Colonic mucosa (tissue), 4 donors: ENCODE data around the gene IFT80. TPM values are rescaled to one million over a fixed set of nuclear protein-coding genes. Genes with fewer than 3 reads are reported as not detected.

Source experiments
- DNase-seq: peaks from one replicate; pipeline ENCODE4 v3.0.0-alpha.2; 2020
- H3K27ac ChIP-seq: fragments of 200-600 bp; one replicate; pipeline ENCODE4 v1.8.0; 2021
- H3K27me3 ChIP-seq: fragments of 200-600 bp; one replicate; pipeline ENCODE4 v1.8.0; 2021
- H3K36me3 ChIP-seq: fragments of 200-600 bp; one replicate; pipeline ENCODE4 v1.8.0; 2021
- H3K4me1 ChIP-seq: fragments of 200-600 bp; one replicate; pipeline ENCODE4 v1.8.0; 2021; ENCODE audit warnings: mild to moderate bottlenecking
- H3K4me3 ChIP-seq: fragments of 200-600 bp; one replicate; pipeline ENCODE4 v1.8.0; 2021
- H3K9ac ChIP-seq, 2 donors: one replicate each; pipeline ENCODE4 v1.7.0; 2013; ENCODE audit warnings: control low read depth in 2 of 2, low read depth in 2 of 2, low read length in 2 of 2
- H3K9me3 ChIP-seq: fragments of 200-600 bp; one replicate; pipeline ENCODE4 v1.8.0; 2021
- CTCF ChIP-seq: fragments of 200-600 bp; IDR thresholded peaks from one replicate; pipeline ENCODE4 v1.8.0; 2022; ENCODE audit warnings: antibody characterized with exemption, mild to moderate bottlenecking
- intact Hi-C: fragments of 100-400 bp; cut with DNase I; formaldehyde crosslinking; loops from one replicate; pipeline ENCODE4 v1.14.1; 2022
- total RNA-seq, 2 donors: library from RNA; stranded (reverse); fragmentation: NEBNext Ultra II Directional in 1 of 2; extraction: Animal tissue kit (Norgen Biotek cat#: 25700) in 1 of 2; gene quantifications; one replicate each; pipeline ENCODE4 v1.2.1, GENCODE V29; 2021
- donor health status: healthy.
- donor health status: DM: no; HTN: no; CAD: no.
- donor health status: DM: no; HTN: no; CAD: no.

Gene IFT80
- total RNA-seq, 2 donors from 2014 or later: 13.1 to 13.8 TPM

DNA sequence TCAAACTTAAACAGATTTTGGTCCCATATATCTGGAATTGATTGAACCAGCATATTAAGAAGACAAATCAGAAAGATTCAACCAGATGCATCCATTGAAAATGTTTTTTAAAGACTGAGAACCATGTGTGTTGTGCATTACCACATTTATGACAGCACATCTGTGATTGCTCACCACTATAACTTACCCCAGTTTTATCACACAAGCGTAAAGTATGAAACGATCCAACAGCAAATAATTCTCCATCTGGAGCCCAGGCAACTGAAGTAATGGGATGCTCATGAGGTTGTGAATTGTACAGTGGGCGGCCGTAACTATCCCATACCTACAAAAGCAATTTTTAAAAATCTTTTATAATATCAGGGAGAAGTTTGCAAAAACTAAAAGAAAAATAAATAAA lies 43.2 kb downstream of the IFT80 start:
- Histone ChIP-seq H3K9ac (no peak overlapping the region), H3K27me3 (no peaks in the 10 kb centered on the region), H3K4me1 (no peaks in the 10 kb centered on the region), H3K4me3 (no peak overlapping the region), H3K9me3 (no peaks in the 10 kb centered on the region), H3K36me3 (no peaks in the 10 kb centered on the region), H3K27ac (no peak overlapping the region)
- TF ChIP-seq CTCF: no peak
- no peak for DNase-seq
- intact Hi-C loops: no loop called here

DNA sequence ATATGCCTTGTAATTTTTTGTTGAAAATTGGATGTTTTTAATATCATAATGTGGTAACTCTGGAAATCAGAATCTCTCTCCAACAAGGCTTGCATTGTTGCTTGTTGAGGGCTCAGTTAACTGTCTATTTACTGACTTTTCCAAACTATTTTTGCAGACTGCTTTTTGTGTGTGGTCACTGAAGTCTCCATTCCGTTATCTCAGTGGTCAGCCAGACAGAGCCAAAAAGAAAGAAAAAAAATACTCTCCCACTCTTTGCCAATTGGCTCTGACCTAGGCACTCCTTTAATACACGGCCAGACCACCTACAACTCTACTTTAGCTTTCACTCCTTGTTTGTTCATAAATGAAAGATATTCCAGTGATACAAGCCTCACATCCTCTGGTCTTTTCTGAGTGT lies 52.5 kb downstream of the IFT80 start:
- TF ChIP-seq CTCF: no peak
- intact Hi-C loops: loop anchor here (10.0 kb wide), 1 partner anchor 312 kb away; no protein-coding TSS in a partner anchor
- no peaks in the 10 kb centered on the region for H3K9me3 ChIP-seq

GRCh38 chr3:160343132-160343531 lies 55.9 kb downstream of the IFT80 start:
- H3K9me3 ChIP-seq: no peaks in the 10 kb centered on the region
- no peaks in the 10 kb centered on the region for H3K36me3 ChIP-seq
- H3K4me1 ChIP-seq: no peaks in the 10 kb centered on the region
- no peak overlapping the region for H3K27ac ChIP-seq
- H3K27me3 ChIP-seq: no peaks in the 10 kb centered on the region
- intact Hi-C loops: loop anchor here (5.0 to 10.0 kb wide), 2 partner anchors 181 to 308 kb away; no protein-coding TSS in a partner anchor
- peak; percentile 19 for TF ChIP-seq CTCF
- no peak overlapping the region for H3K4me3 ChIP-seq
- no peak overlapping the region for H3K9ac ChIP-seq
- no peak for DNase-seq

More for the DNA sequence above, 52.5 kb downstream of the IFT80 start:
- Histone ChIP-seq H3K9ac (no peak overlapping the region), H3K27ac (no peak overlapping the region), H3K4me3 (no peak overlapping the region), H3K4me1 (no peaks in the 10 kb centered on the region), H3K27me3 (no peaks in the 10 kb centered on the region), H3K36me3 (no peaks in the 10 kb centered on the region)
- DNase-seq: no peak

DNA sequence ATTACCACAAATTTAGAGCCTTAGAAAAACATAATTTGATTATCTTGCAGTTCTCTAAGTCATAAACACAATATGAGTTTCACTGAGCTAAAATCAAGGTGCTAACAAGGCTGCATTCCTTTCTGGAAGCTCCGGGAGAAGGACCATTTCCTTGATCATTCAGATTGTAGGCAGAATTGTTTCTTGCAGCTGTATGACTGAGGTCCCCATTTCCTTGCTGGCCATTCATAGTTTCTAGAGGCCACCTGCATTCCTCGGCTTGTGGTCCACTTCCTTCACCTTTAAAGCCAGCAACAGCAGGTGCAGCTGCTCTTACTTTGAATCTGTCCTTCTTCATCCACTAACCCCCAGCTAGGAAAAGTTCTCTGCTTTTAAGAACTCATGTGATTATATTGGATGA lies 58.7 kb downstream of the IFT80 start:
- DNase-seq: no peak
- no peaks in the 10 kb centered on the region for H3K4me1 ChIP-seq
- H3K27me3 ChIP-seq: no peaks in the 10 kb centered on the region
- intact Hi-C loops: loop anchor here (5.0 to 10.0 kb wide), 2 partner anchors 178 to 306 kb away; no protein-coding TSS in a partner anchor
- H3K4me3 ChIP-seq: no peak overlapping the region
- H3K9me3 ChIP-seq: no peaks in the 10 kb centered on the region
- H3K9ac ChIP-seq: no peak overlapping the region
- no peaks in the 10 kb centered on the region for H3K36me3 ChIP-seq
- no peak for TF ChIP-seq CTCF
- H3K27ac ChIP-seq: no peak overlapping the region

DNA sequence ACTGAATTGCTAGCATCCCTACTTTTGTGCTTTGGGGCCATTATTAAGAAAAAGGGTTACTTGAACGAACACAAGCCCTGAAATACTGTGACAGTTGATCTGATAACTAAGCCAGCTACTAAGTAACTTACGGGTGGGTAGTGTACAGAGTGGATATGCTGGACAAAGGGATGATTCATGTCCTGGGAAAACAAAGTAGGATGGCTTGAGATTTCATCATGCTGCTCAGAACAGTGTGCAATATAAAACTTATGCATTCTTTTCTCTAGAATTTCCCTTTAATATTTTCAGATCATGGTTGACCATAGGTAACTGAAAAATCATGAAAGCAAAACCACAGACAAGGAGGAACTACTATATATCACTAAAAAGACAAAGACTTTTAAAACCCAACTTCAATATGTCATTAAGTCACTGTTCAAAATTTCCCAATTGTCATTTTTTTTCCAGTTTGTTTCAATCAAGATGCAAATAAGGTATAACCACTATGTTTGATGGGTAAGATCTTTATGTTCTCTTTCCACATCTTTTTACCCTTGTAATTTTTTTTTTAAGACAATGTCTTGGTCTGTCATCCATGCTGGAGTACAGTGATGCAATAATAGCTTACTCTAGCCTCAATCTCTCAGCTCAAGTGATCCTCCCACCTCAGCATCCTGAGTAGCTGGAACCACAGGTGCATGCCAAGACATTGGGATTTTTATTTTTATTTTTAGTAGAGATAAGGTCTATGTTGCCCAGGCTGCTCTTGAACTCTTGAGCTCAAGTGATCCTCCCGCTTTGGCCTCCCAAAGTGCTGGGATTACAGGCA lies 67.7 kb downstream of the IFT80 start:
- Histone ChIP-seq H3K27ac (no peak overlapping the region), H3K27me3 (no peaks in the 10 kb centered on the region)
- intact Hi-C loops: no loop called here

More for the DNA sequence above, 67.7 kb downstream of the IFT80 start:
- Histone ChIP-seq H3K36me3 (no peaks in the 10 kb centered on the region), H3K9ac (no peak overlapping the region), H3K4me1 (no peaks in the 10 kb centered on the region), H3K4me3 (no peak overlapping the region), H3K9me3 (no peaks in the 10 kb centered on the region)
- DNase-seq: no peak
- TF ChIP-seq CTCF: no peak
